MM.1S (cell line): ENCODE data around the gene ITPR1.

ENCODE experiments used
- DNase-seq: peaks from one replicate; pipeline ENCODE4 v3.0.0-alpha.2; 2015
- H2AFZ ChIP-seq: fragments of 300-600 bp; sonication (generic); 2 replicates; pipeline ENCODE4 v1.6.0; 2016; ENCODE audit warnings: antibody characterized with exemption, low read length
- H3F3A ChIP-seq: fragments of 300-600 bp; sonication (generic); 2 replicates; pipeline ENCODE4 v1.6.1; 2016; ENCODE audit warnings: mild to moderate bottlenecking, antibody characterized with exemption, low read length, moderate library complexity, mixed read lengths; ENCODE audit not compliant: insufficient read depth
- H3K27ac ChIP-seq: fragments of 300-600 bp; sonication (generic); 2 replicates; pipeline ENCODE4 v1.5.1; 2016; ENCODE audit warnings: mild to moderate bottlenecking, low read length
- H3K27me3 ChIP-seq: fragments of 300-600 bp; sonication (generic); replicated peaks from 2 replicates; pipeline ENCODE4 v1.6.0; 2016; ENCODE audit warnings: low read length; ENCODE audit not compliant: insufficient read depth
- H3K36me3 ChIP-seq: fragments of 300-600 bp; sonication (generic); replicated peaks from 2 replicates; pipeline ENCODE4 v1.6.1; 2016; ENCODE audit warnings: mild to moderate bottlenecking, low read length, mixed read lengths; ENCODE audit not compliant: insufficient read depth
- H3K4me1 ChIP-seq: fragments of 300-600 bp; sonication (generic); 2 replicates; pipeline ENCODE4 v1.6.1; 2016; ENCODE audit warnings: low read length, mixed read lengths
- H3K4me2 ChIP-seq: fragments of 300-600 bp; sonication (generic); 2 replicates; pipeline ENCODE4 v1.6.0; 2016; ENCODE audit warnings: low read depth, low read length
- H3K4me3 ChIP-seq: fragments of 300-600 bp; sonication (generic); 2 replicates; pipeline ENCODE4 v1.5.1; 2016; ENCODE audit warnings: low read length, mixed read lengths
- H3K79me2 ChIP-seq: fragments of 300-600 bp; sonication (generic); 2 replicates; pipeline ENCODE4 v1.6.1; 2016; ENCODE audit warnings: mixed run types, low read length, mixed read lengths
- H3K9ac ChIP-seq: fragments of 300-600 bp; sonication (generic); 2 replicates; pipeline ENCODE4 v1.6.1; 2016; ENCODE audit warnings: low read length, mixed read lengths
- H3K9me2 ChIP-seq: fragments of 300-600 bp; sonication (generic); replicated peaks from 2 replicates; pipeline ENCODE4 v1.6.1; 2016; ENCODE audit warnings: mild to moderate bottlenecking, low read length, mixed read lengths; ENCODE audit not compliant: insufficient read depth
- H3K9me3 ChIP-seq: fragments of 300-600 bp; sonication (generic); replicated peaks from 2 replicates; pipeline ENCODE4 v1.6.1; 2016; ENCODE audit warnings: mild to moderate bottlenecking, low read length, mixed read lengths; ENCODE audit not compliant: insufficient read depth
- H4K20me1 ChIP-seq: fragments of 300-600 bp; sonication (generic); 2 replicates; pipeline ENCODE4 v1.6.1; 2016; ENCODE audit warnings: mild to moderate bottlenecking, low read length, moderate library complexity, mixed read lengths; ENCODE audit not compliant: insufficient read depth
- CTCF ChIP-seq: fragments of 300-600 bp; sonication (generic); IDR thresholded peaks from 2 replicates; pipeline ENCODE4 v1.5.1; 2016; ENCODE audit warnings: antibody characterized with exemption, low read length, mixed read lengths
- EZH2 ChIP-seq: fragments of 300-600 bp; sonication (generic); optimal IDR thresholded peaks from 2 replicates; pipeline ENCODE3; 2017; ENCODE audit warnings: low read depth, mild to moderate bottlenecking, antibody characterized with exemption, low read length, mixed read lengths
- EZH2phosphoT487 ChIP-seq: fragments of 300-600 bp; sonication (generic); IDR thresholded peaks from 2 replicates; pipeline ENCODE4 v1.6.1; 2018; ENCODE audit warnings: antibody characterized with exemption, low read length

ITPR1 gene

GRCh38 chr3:4540267-4540666 lies 47.1 kb downstream of the ITPR1 start:
- Histone ChIP-seq H3K4me1 (no peaks in the 10 kb centered on the region), H3K36me3 (no peaks in the 10 kb centered on the region), H3K27me3 (no peaks in the 10 kb centered on the region), H3K4me2 (no peak overlapping the region), H2AFZ (no peak overlapping the region), H3K9ac (no peak overlapping the region), H4K20me1 (no peaks in the 10 kb centered on the region), H3K9me3 (no peaks in the 10 kb centered on the region), H3K79me2 (no peaks in the 10 kb centered on the region), H3K4me3 (no peak overlapping the region), H3F3A (no peaks in the 10 kb centered on the region), H3K27ac (no peak overlapping the region), H3K9me2 (no peaks in the 10 kb centered on the region)
- TF ChIP-seq EZH2 (no peak), EZH2phosphoT487 (no peak), CTCF (no peak)
- no peak for DNase-seq

GRCh38 chr3:4543110-4543509 lies 50.0 kb downstream of the ITPR1 start:
- Histone ChIP-seq H3K4me2 (no peak overlapping the region), H3K9me2 (no peaks in the 10 kb centered on the region), H3K9me3 (no peaks in the 10 kb centered on the region), H3K27me3 (no peaks in the 10 kb centered on the region), H2AFZ (no peak overlapping the region), H3K4me3 (no peak overlapping the region), H3K79me2 (no peaks in the 10 kb centered on the region), H3K4me1 (no peaks in the 10 kb centered on the region), H3K27ac (no peak overlapping the region), H3K36me3 (no peaks in the 10 kb centered on the region), H3K9ac (no peak overlapping the region), H3F3A (no peaks in the 10 kb centered on the region), H4K20me1 (no peaks in the 10 kb centered on the region)
- no peak for DNase-seq
- TF ChIP-seq EZH2phosphoT487, result no peak
- TF ChIP-seq CTCF, result no peak

- TF ChIP-seq EZH2phosphoT487 (no peak), CTCF (no peak), EZH2 (no peak)
- no peaks in the 10 kb centered on the region for H3F3A ChIP-seq
- H3K9ac ChIP-seq, result no peak overlapping the region
- no peak for DNase-seq
- H3K4me1 ChIP-seq, result no peaks in the 10 kb centered on the region
- H3K9me2 ChIP-seq, result no peaks in the 10 kb centered on the region
- no peak overlapping the region for H3K4me2 ChIP-seq
- no peaks in the 10 kb centered on the region for H3K79me2 ChIP-seq
- H3K36me3 ChIP-seq, result no peaks in the 10 kb centered on the region
- H3K27me3 ChIP-seq, result no peaks in the 10 kb centered on the region
- no peak overlapping the region for H3K4me3 ChIP-seq
- no peak overlapping the region for H3K27ac ChIP-seq
- H3K9me3 ChIP-seq, result no peaks in the 10 kb centered on the region
- no peak overlapping the region for H2AFZ ChIP-seq
- no peaks in the 10 kb centered on the region for H4K20me1 ChIP-seq
Observed at GRCh38 chr3:4546346-4547178, 53.4 kb downstream of the ITPR1 start.
